PC-3 (cell line): ENCODE results near the gene SOX18.

Source experiments
- CTCF ChIP-seq: fragments of 300-600 bp; sonication (generic); conservative IDR thresholded peaks from 2 replicates; pipeline ENCODE4 v1.5.1; 2017; ENCODE audit warnings: antibody characterized with exemption, low read depth, mild to moderate bottlenecking, low read length
- EZH2 ChIP-seq: fragments of 300-600 bp; sonication (generic); IDR thresholded peaks from one replicate; pipeline ENCODE4 v1.6.1; 2017; ENCODE audit warnings: antibody characterized with exemption, mild to moderate bottlenecking, low read length; ENCODE audit not compliant: unreplicated experiment

GRCh38 chr20:64047968-64048401 is 1.5 kb downstream of the SOX18 start:
- TF ChIP-seq CTCF (no peak), EZH2 (no peak)
